ENCODE data around the gene MORC2.

MORC2 gene

DNA sequence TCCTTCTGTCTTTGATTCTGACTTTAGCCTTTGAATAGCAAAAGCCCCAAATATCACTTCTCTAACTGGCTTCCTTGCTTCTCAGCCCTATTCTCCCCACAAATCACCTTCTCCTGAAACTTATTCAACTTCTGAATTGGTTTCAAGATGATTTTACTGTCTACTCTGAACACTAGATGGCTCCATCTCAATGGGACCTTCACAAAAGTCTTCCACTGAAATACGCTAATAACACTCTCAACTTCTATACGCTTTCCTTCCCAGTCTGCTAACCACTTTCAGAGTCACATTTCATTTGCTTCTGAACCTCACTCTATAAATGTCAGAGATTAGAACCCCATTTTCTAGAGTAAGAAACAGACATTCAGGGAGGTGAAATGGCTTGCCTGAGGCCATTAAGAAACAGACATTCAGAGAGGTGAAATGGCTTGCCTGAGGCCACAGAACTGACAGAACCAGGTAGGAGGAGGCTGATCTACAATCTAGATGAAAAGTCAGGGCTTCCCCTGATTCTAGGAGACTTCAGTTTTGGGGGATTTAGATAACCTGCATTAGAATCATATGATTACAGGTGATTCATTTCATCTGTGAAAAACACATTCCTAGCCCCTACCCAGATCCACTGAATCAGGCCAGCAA, 20.6 kb downstream of the MORC2 start:
- no peak overlapping the region for H3K4me3 ChIP-seq (ENCODE audit: low read depth, low read length)
- no peak for DNase-seq
- TF ChIP-seq, protein P1, sequence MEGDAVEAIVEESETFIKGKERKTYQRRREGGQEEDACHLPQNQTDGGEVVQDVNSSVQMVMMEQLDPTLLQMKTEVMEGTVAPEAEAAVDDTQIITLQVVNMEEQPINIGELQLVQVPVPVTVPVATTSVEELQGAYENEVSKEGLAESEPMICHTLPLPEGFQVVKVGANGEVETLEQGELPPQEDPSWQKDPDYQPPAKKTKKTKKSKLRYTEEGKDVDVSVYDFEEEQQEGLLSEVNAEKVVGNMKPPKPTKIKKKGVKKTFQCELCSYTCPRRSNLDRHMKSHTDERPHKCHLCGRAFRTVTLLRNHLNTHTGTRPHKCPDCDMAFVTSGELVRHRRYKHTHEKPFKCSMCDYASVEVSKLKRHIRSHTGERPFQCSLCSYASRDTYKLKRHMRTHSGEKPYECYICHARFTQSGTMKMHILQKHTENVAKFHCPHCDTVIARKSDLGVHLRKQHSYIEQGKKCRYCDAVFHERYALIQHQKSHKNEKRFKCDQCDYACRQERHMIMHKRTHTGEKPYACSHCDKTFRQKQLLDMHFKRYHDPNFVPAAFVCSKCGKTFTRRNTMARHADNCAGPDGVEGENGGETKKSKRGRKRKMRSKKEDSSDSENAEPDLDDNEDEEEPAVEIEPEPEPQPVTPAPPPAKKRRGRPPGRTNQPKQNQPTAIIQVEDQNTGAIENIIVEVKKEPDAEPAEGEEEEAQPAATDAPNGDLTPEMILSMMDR (IDR thresholded peaks at IDR 0.05; ENCODE audit: low read depth, low read length) = peak; percentile 73
- no peaks in the 10 kb centered on the region for H3K9me3 ChIP-seq
- no peaks in the 10 kb centered on the region for H3K4me1 ChIP-seq
- peaks cover 78% of the 10 kb centered on the region for H3K36me3 ChIP-seq
- no peaks in the 10 kb centered on the region for H3K27me3 ChIP-seq

DNA sequence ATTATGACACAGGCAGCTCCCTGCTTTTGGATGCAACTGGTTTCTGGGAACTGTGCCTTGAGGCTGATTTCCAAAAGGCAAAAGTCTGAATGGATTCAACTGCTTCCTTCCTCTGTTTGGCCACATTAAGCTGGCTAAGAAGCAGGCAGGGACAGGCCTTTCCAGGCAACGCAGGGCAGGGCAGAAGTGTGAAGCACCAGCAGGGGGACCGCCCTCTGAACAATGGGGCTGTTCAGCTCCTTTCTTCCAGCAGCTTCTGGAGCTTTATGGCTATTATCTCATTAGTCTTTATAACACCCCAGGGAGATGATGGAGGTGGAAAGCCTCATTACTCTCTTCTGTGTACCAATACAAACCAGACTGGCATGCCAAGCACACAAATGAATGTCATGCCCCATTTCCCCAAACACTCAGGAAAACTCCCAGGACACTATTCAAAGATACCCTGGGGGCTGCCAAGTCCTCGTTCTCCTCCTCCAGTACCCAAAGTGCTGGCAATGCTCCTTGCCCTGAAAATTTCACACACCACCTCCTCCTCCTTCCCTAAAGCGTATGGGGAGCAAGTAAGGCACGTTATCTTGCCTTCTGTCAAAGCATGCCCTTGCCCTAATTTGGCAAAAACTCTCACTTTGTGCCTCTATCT, 21.3 kb downstream of the MORC2 start:
- Histone ChIP-seq H3K4me3 (ENCODE audit: low read depth, low read length) (no peak overlapping the region), H3K36me3 (peaks cover 76% of the 10 kb centered on the region), H3K4me1 (no peaks in the 10 kb centered on the region), H3K9me3 (no peaks in the 10 kb centered on the region), H3K27me3 (no peaks in the 10 kb centered on the region; the same call in 1 of the 2 replicates)
- TF ChIP-seq, protein P1 (IDR thresholded peaks at IDR 0.05; ENCODE audit: low read depth, low read length) = no peak
- no peak for DNase-seq

DNA sequence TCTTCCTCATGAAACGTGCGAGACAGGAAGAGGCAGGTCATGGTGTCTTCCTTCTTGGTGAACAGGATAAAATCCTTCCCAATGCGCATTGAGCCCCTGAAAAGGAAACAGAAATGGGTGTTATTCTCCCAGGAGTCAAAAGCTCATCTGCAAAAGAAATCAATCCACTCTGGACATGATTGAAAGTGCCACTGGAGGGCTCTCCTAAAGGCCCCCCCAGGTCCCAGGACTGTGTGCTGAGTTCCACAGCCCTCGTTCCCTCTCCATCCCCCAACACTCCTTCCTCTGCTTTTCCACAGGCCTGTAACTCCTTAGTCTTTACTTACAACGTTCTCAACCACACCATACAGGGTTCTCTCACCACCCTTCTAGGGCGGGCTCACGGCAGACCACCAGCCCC, 22.2 kb downstream of the MORC2 start:
- no peaks in the 10 kb centered on the region for H3K4me1 ChIP-seq
- H3K27me3 ChIP-seq = no peaks in the 10 kb centered on the region; the same call in 1 of the 2 replicates
- TF ChIP-seq, protein P1 (IDR thresholded peaks at IDR 0.05; ENCODE audit: low read depth, low read length) = no peak
- no peak for DNase-seq
- no peak overlapping the region for H3K4me3 ChIP-seq (ENCODE audit: low read depth, low read length)
- no peaks in the 10 kb centered on the region for H3K9me3 ChIP-seq
- peaks cover 81% of the 10 kb centered on the region for H3K36me3 ChIP-seq

GRCh38 chr22:30945653-30946052, 22.9 kb downstream of the MORC2 start:
- H3K4me3 ChIP-seq (ENCODE audit: low read depth, low read length) = no peak overlapping the region

DNA sequence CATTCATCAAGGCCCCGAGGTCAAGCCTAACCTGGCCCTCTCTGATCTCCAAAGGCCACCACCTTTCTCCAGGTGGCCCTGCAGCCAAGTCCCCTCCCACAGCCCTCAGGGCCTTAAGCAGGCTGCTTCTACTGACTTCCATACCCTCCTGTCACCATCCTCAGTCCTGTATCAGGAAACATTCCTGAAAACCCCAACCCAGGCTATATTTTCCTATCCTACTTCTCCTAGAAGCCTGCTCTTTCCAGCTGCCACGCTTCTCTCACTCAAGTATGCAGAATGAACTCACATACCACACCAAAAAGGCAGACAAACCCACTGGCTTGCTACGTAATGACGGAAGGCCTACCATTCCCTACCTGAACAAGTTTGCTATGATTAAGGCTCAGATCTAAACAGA, 23.6 kb downstream of the MORC2 start:
- Histone ChIP-seq H3K4me1 (no peaks in the 10 kb centered on the region), H3K4me3 (ENCODE audit: low read depth, low read length) (no peak overlapping the region), H3K9me3 (no peaks in the 10 kb centered on the region), H3K36me3 (peaks cover 92% of the 10 kb centered on the region), H3K27me3 (no peaks in the 10 kb centered on the region; the same call in 1 of the 2 replicates)
- TF ChIP-seq, protein P1 (IDR thresholded peaks at IDR 0.05; ENCODE audit: low read depth, low read length) = no peak
- no peak for DNase-seq

More at GRCh38 chr22:30945653-30946052, 22.9 kb downstream of the MORC2 start:
- no peak for DNase-seq
- peaks cover 88% of the 10 kb centered on the region for H3K36me3 ChIP-seq
- no peaks in the 10 kb centered on the region for H3K4me1 ChIP-seq
- no peaks in the 10 kb centered on the region; the same call in 1 of the 2 replicates for H3K27me3 ChIP-seq
- H3K9me3 ChIP-seq = no peaks in the 10 kb centered on the region
- TF ChIP-seq, protein P1 (IDR thresholded peaks at IDR 0.05; ENCODE audit: low read depth, low read length) = no peak

- TF ChIP-seq, protein P1 (IDR thresholded peaks at IDR 0.05; ENCODE audit: low read depth, low read length) = no peak
- Histone ChIP-seq H3K4me3 (ENCODE audit: low read depth, low read length) (no peak overlapping the region), H3K36me3 (peaks cover 93% of the 10 kb centered on the region), H3K9me3 (no peaks in the 10 kb centered on the region), H3K4me1 (no peaks in the 10 kb centered on the region), H3K27me3 (no peaks in the 10 kb centered on the region; the same call in 1 of the 2 replicates)
- no peak for DNase-seq
These were observed 25.2 kb downstream of the MORC2 start for GRCh38 chr22:30943368-30943767.

All from BE2C (cell line).